CD4-positive, alpha-beta T cell treated with Interleukin-17A for 1 hour (primary cell): ENCODE results near the gene ERBB4.
"Not testable (repeated sequence)": the region's sequence is repeated elsewhere in the genome, so short reads cannot be mapped to it uniquely, and the experiment has no call there.

Experiments used
- DNase-seq: peaks from one replicate; pipeline ENCODE4 v3.0.0-alpha.2; 2020

Gene ERBB4

GRCh38 chr2:212528106-212528856, 10.3 kb downstream of the ERBB4 start:
- DNase-seq: no peak

GRCh38 chr2:212526059-212526458, 12.5 kb downstream of the ERBB4 start:
- DNase-seq: no peak

- no peak for DNase-seq
Observed at GRCh38 chr2:212523756-212524155, 14.8 kb downstream of the ERBB4 start.

- DNase-seq: no peak
Observed at GRCh38 chr2:212520340-212520739, 18.3 kb downstream of the ERBB4 start.

GRCh38 chr2:212517693-212518092, 20.9 kb downstream of the ERBB4 start:
- no peak for DNase-seq

GRCh38 chr2:212505586-212505985, 33.0 kb downstream of the ERBB4 start:
- no peak for DNase-seq

- DNase-seq: no peak
Observed at GRCh38 chr2:212495046-212495445, 43.6 kb downstream of the ERBB4 start.

- DNase-seq: no peak
Observed at GRCh38 chr2:212494418-212495020, 44.1 kb downstream of the ERBB4 start.

GRCh38 chr2:212489719-212490346, 48.8 kb downstream of the ERBB4 start:
- no peak for DNase-seq

GRCh38 chr2:212488611-212489010, 50.0 kb downstream of the ERBB4 start:
- DNase-seq: no peak

- DNase-seq: no peak
Observed at GRCh38 chr2:212484563-212485080, 54.0 kb downstream of the ERBB4 start.

- no peak for DNase-seq
Observed at GRCh38 chr2:212480447-212480846, 58.2 kb downstream of the ERBB4 start.

GRCh38 chr2:212477571-212477970, 61.0 kb downstream of the ERBB4 start:
- no peak for DNase-seq

GRCh38 chr2:212473211-212473610, 65.4 kb downstream of the ERBB4 start:
- no peak for DNase-seq

GRCh38 chr2:212467551-212467950, 71.1 kb downstream of the ERBB4 start:
- DNase-seq: not testable (repeated sequence)

- no peak for DNase-seq
Observed at GRCh38 chr2:212465456-212465855, 73.1 kb downstream of the ERBB4 start.

- DNase-seq: not testable (repeated sequence)
Observed at GRCh38 chr2:212461708-212462107, 76.9 kb downstream of the ERBB4 start.

- no peak for DNase-seq
Observed at GRCh38 chr2:212454149-212454548, 84.5 kb downstream of the ERBB4 start.

GRCh38 chr2:212451786-212452231, 86.8 kb downstream of the ERBB4 start:
- no peak for DNase-seq

- DNase-seq: no peak
Observed at GRCh38 chr2:212448698-212449097, 89.9 kb downstream of the ERBB4 start.

GRCh38 chr2:212441821-212442220, 96.8 kb downstream of the ERBB4 start:
- DNase-seq: no peak

GRCh38 chr2:212441141-212441540, 97.5 kb downstream of the ERBB4 start:
- DNase-seq: no peak

GRCh38 chr2:212428681-212429478, 109.7 kb downstream of the ERBB4 start:
- no peak for DNase-seq
